ENCODE measurements around the gene LRCH1.
"Not testable (repeated sequence)": the region's sequence is repeated elsewhere in the genome, so short reads cannot be mapped to it uniquely, and the experiment has no call there.

Gene LRCH1

GRCh38 chr13:46720189-46720588 is 167.2 kb downstream of the LRCH1 start:
- no peak for DNase-seq

DNA sequence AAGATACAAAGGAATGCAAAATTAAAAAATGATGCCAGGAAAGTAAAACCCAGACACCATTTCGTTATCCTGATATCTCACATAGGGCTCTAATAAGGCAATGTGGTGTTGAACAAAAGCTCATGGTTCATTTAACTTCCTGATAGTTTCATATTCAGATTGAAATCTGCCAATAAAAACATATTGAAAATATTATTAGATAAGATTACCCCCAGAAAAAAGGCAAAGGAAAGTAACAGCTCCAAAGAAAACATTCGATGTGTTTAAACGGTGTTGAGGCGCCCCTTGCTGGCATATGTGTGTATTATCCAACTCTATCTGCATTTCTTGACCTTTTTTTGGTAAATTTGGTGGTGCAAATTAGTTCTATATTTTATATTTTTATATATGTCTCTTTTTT is 168.1 kb downstream of the LRCH1 start:
- peak; percentile 15 to 40 for DNase-seq

- DNase-seq, result no peak
Observed at GRCh38 chr13:46726347-46726746, 173.4 kb downstream of the LRCH1 start.

GRCh38 chr13:46728777-46729176 is 175.8 kb downstream of the LRCH1 start:
- no peak for DNase-seq

GRCh38 chr13:46731535-46731934 is 178.6 kb downstream of the LRCH1 start:
- DNase-seq, result no peak

DNA sequence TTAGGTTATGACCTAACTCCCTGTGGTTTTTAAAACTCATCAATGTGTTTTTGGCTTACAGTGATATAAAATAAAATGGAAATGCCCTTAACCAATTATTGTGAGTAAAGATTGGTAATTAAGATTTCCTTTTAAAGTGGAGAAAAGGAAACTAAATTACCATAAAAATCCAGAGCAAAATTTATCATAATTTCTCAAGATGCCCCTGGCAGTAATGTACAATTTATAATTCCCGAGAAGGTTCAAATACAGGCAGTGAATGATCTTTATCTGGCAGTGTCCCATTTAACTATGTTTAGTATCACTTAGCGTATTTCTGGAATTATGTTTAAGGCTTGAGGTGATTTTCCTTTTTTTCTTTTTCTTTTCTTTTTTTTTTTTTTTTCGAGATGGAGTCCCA is 182.5 kb downstream of the LRCH1 start:
- DNase-seq, result no peak

GRCh38 chr13:46736541-46737310 is 183.8 kb downstream of the LRCH1 start:
- DNase-seq, result no peak

GRCh38 chr13:46738055-46738454 is 185.1 kb downstream of the LRCH1 start:
- no peak for DNase-seq

DNA sequence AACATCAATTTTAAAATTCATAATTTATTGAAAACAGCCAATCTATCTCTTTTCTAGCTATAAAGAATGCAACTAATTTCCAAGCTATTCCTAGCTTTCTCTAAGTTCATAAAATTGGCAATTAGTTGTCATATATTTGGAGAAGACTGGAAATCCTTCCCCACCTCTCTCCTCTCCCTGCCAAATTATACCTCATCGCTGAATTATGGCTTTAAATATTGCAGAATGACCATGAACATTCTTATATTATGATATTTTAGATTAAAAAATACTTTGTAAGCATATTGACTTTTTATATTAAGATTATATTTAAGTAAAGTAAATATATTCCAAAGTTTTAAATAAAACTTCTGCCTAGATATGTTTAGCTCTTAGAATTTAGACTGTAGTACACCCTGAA is 185.8 kb downstream of the LRCH1 start:
- no peak for DNase-seq

- DNase-seq, result no peak
Observed at GRCh38 chr13:46739447-46740098, 186.6 kb downstream of the LRCH1 start.

DNA sequence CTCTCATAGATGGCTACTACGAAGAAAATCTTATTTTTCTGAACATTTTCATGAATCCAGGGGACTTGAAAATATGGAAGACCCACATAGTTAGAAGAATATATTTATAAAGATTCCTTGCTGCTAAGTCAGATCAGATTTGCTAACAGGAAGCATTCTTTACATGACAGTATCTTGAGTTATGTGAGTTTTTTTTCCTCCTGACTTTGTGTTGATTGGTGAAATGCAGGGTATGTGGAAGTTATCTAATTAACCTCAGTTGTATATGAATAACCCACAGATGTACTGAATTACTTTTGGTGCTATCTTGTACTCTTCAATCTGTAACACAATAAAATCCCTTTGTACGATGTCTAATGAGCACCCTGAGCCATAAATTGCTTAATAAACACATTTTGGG is 190.2 kb downstream of the LRCH1 start:
- no peak for DNase-seq

GRCh38 chr13:46745062-46745461 is 192.1 kb downstream of the LRCH1 start:
- no peak for DNase-seq

GRCh38 chr13:46745706-46746105 is 192.7 kb downstream of the LRCH1 start:
- no peak for DNase-seq

DNA sequence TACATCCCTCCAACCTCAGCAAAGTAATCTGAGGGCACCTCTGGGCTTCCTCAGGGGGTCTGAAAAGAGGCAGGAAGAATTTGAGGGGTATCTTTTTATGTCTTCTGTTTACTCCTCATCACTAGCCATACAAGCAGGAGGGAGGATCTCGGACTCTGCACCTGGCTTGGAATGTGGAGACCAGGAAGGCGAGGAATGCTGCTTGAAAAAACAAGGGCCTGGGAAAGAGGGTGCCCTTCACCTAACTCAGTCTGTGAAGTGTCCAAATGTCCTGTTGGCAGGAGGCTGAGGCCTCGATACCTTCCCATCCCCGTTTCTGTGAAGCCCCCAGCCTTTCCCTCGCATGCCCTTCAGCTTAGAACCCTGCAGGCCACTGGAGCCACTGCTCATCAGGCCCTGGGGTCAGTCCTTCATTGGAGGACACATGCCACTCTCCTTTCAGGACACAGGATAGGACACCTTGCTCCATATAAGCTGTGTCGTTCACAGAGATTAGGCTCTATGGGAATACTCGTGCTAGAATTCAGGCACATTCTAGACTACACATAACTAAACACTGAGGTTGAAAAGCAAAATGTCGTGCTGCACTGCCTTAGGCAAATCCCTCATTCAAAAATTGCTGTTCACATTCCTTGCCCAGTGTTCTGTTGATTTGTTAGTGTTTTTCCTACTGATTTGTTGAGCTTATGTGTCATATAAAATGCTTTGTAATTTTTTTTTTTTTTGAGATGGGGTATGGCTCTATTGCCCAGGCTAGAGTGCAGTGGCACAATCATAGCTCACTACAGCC is 194.3 kb downstream of the LRCH1 start:
- DNase-seq, result no peak

GRCh38 chr13:46748300-46748699 is 195.3 kb downstream of the LRCH1 start:
- DNase-seq, result no peak

DNA sequence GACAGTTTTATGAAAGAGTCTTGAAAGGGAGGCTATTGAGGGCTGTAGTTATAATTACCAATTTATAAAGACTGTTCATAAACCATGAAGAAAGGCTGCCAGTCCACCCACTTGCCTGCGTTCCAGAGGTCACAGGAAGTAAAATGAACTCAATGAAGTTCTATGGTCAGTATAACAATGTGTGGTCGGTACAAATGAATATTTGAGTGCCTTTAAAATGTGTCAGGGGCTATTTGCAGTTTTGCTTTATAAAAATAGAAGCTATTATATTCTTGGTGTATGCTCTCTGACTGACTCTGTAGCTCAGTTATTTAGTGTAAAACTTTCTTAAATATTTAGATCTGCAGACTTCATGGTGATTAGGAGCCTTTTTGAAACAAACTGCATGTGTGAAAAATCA is 197.0 kb downstream of the LRCH1 start:
- no peak for DNase-seq

- peak; percentile 16 to 19 for DNase-seq
Observed at GRCh38 chr13:46751811-46752635, 199.1 kb downstream of the LRCH1 start.

DNA sequence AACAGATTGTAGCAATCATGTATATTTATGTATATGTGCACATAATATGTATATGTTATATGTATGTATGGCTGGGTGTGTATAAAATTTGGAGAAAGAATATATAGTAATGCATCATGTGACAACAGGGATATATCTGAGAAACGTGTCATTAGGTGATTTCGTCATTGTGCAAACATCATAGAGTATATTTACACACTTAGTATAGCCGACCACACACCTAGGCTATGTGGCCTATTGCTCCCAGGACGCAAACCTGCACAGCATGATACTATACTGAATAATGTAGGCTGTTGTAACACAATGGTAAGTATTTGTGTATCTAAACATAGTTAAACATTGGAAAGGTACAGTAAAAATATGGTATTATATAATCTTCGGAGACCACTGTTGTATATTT is 200.2 kb downstream of the LRCH1 start:
- DNase-seq, result no peak

DNA sequence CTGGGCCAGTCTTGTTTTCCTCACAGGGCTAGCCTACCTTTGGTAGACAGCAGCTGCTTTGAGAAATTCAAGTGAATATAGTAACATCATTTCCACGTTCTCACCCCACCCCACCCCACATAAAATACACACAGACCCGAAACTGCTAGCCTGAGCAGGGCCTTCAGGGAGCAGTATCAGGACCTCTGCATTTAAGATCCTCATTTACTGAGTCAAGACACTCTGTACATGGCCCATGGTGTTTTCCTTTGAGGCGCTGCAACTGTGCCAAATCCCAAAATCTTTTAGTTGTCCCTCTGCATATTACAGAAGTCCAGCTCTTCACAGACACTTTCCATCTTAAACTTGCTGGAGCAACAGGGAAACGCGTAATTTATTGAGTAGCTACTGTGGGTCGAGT is 200.9 kb downstream of the LRCH1 start:
- no peak for DNase-seq

- DNase-seq, result no peak
Observed at GRCh38 chr13:46754812-46755211, 201.8 kb downstream of the LRCH1 start.

- DNase-seq, result not testable (repeated sequence)
Observed at GRCh38 chr13:46755508-46755907, 202.5 kb downstream of the LRCH1 start.

- DNase-seq, result no peak
Observed at GRCh38 chr13:46756977-46757376, 204.0 kb downstream of the LRCH1 start.

DNA sequence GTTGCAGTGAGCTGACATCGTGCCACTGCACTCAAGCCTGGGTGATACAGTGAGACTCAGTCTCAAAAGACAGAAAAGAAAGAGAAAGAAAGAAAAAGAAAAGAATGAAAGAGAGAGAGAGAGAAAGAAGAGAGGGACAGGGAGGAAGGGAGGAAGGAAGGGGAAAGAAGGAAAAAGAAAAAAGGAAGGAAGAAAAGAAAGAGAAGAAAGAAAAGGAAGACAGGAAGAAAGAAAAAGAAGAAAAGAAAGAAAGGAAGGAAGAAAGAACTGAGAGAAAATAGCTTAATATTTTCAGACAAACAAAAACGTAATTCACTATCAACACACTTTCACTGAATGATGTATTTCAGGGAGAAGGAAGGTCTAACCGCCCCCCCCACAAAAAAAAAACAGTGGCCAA is 204.7 kb downstream of the LRCH1 start:
- no peak for DNase-seq

All from activated CD4-positive, alpha-beta T cell treated with anti-CD3 and anti-CD28 coated beads for 4 hours (primary cell).